Activated T-helper 17 cell treated with anti-CD3 and anti-CD28 coated beads, Interleukin-2, amount 50 U/mL, for 72 hours (primary cell): ENCODE data around the gene FBXL7. TPM values are rescaled to one million over a fixed set of nuclear protein-coding genes. Genes with fewer than 3 reads are reported as not detected.

Experiments used
- ATAC-seq: fragments of 150-1000 bp; cut with Tn5 transposase; replicated peaks from 2 replicates; pipeline ENCODE4 v1.10.0; 2021; ENCODE audit warnings: mild to moderate bottlenecking, moderate library complexity
- H3K27ac Mint-ChIP-seq: one replicate; pipeline ENCODE4 v1.8.0; 2022; ENCODE audit warnings: mixed read lengths
- H3K27me3 Mint-ChIP-seq: one replicate; pipeline ENCODE4 v1.8.0; 2022; ENCODE audit warnings: mixed read lengths
- H3K36me3 Mint-ChIP-seq: one replicate; pipeline ENCODE4 v1.8.0; 2022; ENCODE audit warnings: low read depth, mild to moderate bottlenecking, mixed read lengths
- H3K4me1 Mint-ChIP-seq: one replicate; pipeline ENCODE4 v1.8.0; 2022; ENCODE audit warnings: mixed read lengths
- H3K4me3 Mint-ChIP-seq: one replicate; pipeline ENCODE4 v1.8.0; 2022; ENCODE audit warnings: mild to moderate bottlenecking, mixed read lengths
- H3K9me3 Mint-ChIP-seq: one replicate; pipeline ENCODE4 v1.8.0; 2022; ENCODE audit warnings: mixed read lengths
- total RNA-seq, 2 donors: library from RNA; stranded (reverse); gene quantifications; one replicate each; pipeline ENCODE4 v1.2.3, GENCODE V29; 2022

FBXL7 gene
- total RNA-seq, 2 donors from 2014 or later: not detected

- Mint-ChIP-seq H3K36me3 (no peaks in the 10 kb centered on the region), H3K4me1 (no peaks in the 10 kb centered on the region), H3K4me3 (no peak overlapping the region), H3K27ac (no peak overlapping the region), H3K27me3 (no peaks in the 10 kb centered on the region), H3K9me3 (peaks cover 5% of the 10 kb centered on the region)
- no peak for ATAC-seq
These were observed 145.6 kb downstream of the FBXL7 start for GRCh38 chr5:15645381-15646160.

GRCh38 chr5:15646371-15646770 lies 146.4 kb downstream of the FBXL7 start:
- Mint-ChIP-seq H3K27me3 (no peaks in the 10 kb centered on the region), H3K4me3 (no peak overlapping the region), H3K4me1 (no peaks in the 10 kb centered on the region), H3K9me3 (peaks cover 5% of the 10 kb centered on the region), H3K36me3 (no peaks in the 10 kb centered on the region), H3K27ac (no peak overlapping the region)
- no peak for ATAC-seq

GRCh38 chr5:15647251-15647650 lies 147.3 kb downstream of the FBXL7 start:
- Mint-ChIP-seq H3K27me3 (no peaks in the 10 kb centered on the region), H3K9me3 (peaks cover 5% of the 10 kb centered on the region), H3K27ac (no peak overlapping the region), H3K4me1 (no peaks in the 10 kb centered on the region), H3K36me3 (no peaks in the 10 kb centered on the region), H3K4me3 (no peak overlapping the region)
- no peak for ATAC-seq

- Mint-ChIP-seq H3K9me3 (peaks cover 3% of the 10 kb centered on the region), H3K36me3 (no peaks in the 10 kb centered on the region), H3K27me3 (no peaks in the 10 kb centered on the region), H3K27ac (no peak overlapping the region), H3K4me1 (no peaks in the 10 kb centered on the region), H3K4me3 (no peak overlapping the region)
- ATAC-seq: no peak
These were observed 150.3 kb downstream of the FBXL7 start for GRCh38 chr5:15650266-15650665.

GRCh38 chr5:15654779-15655178 lies 154.8 kb downstream of the FBXL7 start:
- H3K4me1 Mint-ChIP-seq: no peaks in the 10 kb centered on the region
- H3K36me3 Mint-ChIP-seq: no peaks in the 10 kb centered on the region
- ATAC-seq: no peak
- no peak overlapping the region for H3K27ac Mint-ChIP-seq
- no peak overlapping the region for H3K4me3 Mint-ChIP-seq
- H3K9me3 Mint-ChIP-seq: peaks cover 4% of the 10 kb centered on the region
- no peaks in the 10 kb centered on the region for H3K27me3 Mint-ChIP-seq

- peaks cover 6% of the 10 kb centered on the region for H3K9me3 Mint-ChIP-seq
- no peak for ATAC-seq
- H3K27me3 Mint-ChIP-seq: no peaks in the 10 kb centered on the region
- H3K27ac Mint-ChIP-seq: no peak overlapping the region
- H3K4me1 Mint-ChIP-seq: no peaks in the 10 kb centered on the region
- no peaks in the 10 kb centered on the region for H3K36me3 Mint-ChIP-seq
- H3K4me3 Mint-ChIP-seq: no peak overlapping the region
These were observed 155.7 kb downstream of the FBXL7 start for GRCh38 chr5:15655683-15656082.

GRCh38 chr5:15664961-15665360 lies 165.0 kb downstream of the FBXL7 start:
- Mint-ChIP-seq H3K27ac (no peak overlapping the region), H3K36me3 (no peaks in the 10 kb centered on the region), H3K4me1 (no peaks in the 10 kb centered on the region), H3K27me3 (no peaks in the 10 kb centered on the region), H3K9me3 (peaks cover 26% of the 10 kb centered on the region), H3K4me3 (no peak overlapping the region)
- no peak for ATAC-seq

- Mint-ChIP-seq H3K9me3 (peaks cover 13% of the 10 kb centered on the region), H3K4me1 (no peaks in the 10 kb centered on the region), H3K27me3 (no peaks in the 10 kb centered on the region), H3K27ac (no peak overlapping the region), H3K36me3 (no peaks in the 10 kb centered on the region), H3K4me3 (no peak overlapping the region)
- ATAC-seq: no peak
These were observed 169.8 kb downstream of the FBXL7 start for GRCh38 chr5:15669826-15670225.

- H3K4me3 Mint-ChIP-seq: no peak overlapping the region
- H3K27ac Mint-ChIP-seq: no peak overlapping the region
- ATAC-seq: no peak
- H3K4me1 Mint-ChIP-seq: no peaks in the 10 kb centered on the region
- no peaks in the 10 kb centered on the region for H3K27me3 Mint-ChIP-seq
- H3K36me3 Mint-ChIP-seq: no peaks in the 10 kb centered on the region
- H3K9me3 Mint-ChIP-seq: peaks cover 8% of the 10 kb centered on the region
These were observed 174.7 kb downstream of the FBXL7 start for GRCh38 chr5:15674716-15675115.

GRCh38 chr5:15676591-15676990 lies 176.6 kb downstream of the FBXL7 start:
- no peaks in the 10 kb centered on the region for H3K27me3 Mint-ChIP-seq
- H3K36me3 Mint-ChIP-seq: no peaks in the 10 kb centered on the region
- H3K4me3 Mint-ChIP-seq: no peak overlapping the region
- H3K9me3 Mint-ChIP-seq: peaks cover 3% of the 10 kb centered on the region
- no peak for ATAC-seq
- H3K4me1 Mint-ChIP-seq: no peaks in the 10 kb centered on the region
- H3K27ac Mint-ChIP-seq: no peak overlapping the region

- Mint-ChIP-seq H3K9me3 (peaks cover 3% of the 10 kb centered on the region), H3K27me3 (no peaks in the 10 kb centered on the region), H3K4me1 (no peaks in the 10 kb centered on the region), H3K4me3 (no peak overlapping the region), H3K36me3 (no peaks in the 10 kb centered on the region), H3K27ac (no peak overlapping the region)
- no peak for ATAC-seq
These were observed 179.2 kb downstream of the FBXL7 start for GRCh38 chr5:15679161-15679560.

GRCh38 chr5:15680455-15680854 lies 180.5 kb downstream of the FBXL7 start:
- Mint-ChIP-seq H3K36me3 (no peaks in the 10 kb centered on the region), H3K27me3 (no peaks in the 10 kb centered on the region), H3K4me3 (no peak overlapping the region), H3K4me1 (no peaks in the 10 kb centered on the region), H3K27ac (no peak overlapping the region), H3K9me3 (peaks cover 3% of the 10 kb centered on the region)
- ATAC-seq: no peak

- ATAC-seq: no peak
- peaks cover 2% of the 10 kb centered on the region for H3K9me3 Mint-ChIP-seq
These were observed 182.1 kb downstream of the FBXL7 start for GRCh38 chr5:15682122-15682521.

GRCh38 chr5:15682566-15682965 lies 182.6 kb downstream of the FBXL7 start:
- Mint-ChIP-seq H3K27me3 (no peaks in the 10 kb centered on the region), H3K9me3 (no peaks in the 10 kb centered on the region), H3K36me3 (no peaks in the 10 kb centered on the region), H3K4me3 (no peak overlapping the region), H3K4me1 (no peaks in the 10 kb centered on the region), H3K27ac (no peak overlapping the region)
- ATAC-seq: no peak

More at GRCh38 chr5:15682122-15682521, 182.1 kb downstream of the FBXL7 start:
- no peak overlapping the region for H3K27ac Mint-ChIP-seq
- no peaks in the 10 kb centered on the region for H3K4me1 Mint-ChIP-seq
- H3K4me3 Mint-ChIP-seq: no peak overlapping the region
- H3K27me3 Mint-ChIP-seq: no peaks in the 10 kb centered on the region
- H3K36me3 Mint-ChIP-seq: no peaks in the 10 kb centered on the region

- no peak for ATAC-seq
- Mint-ChIP-seq H3K9me3 (no peaks in the 10 kb centered on the region), H3K27ac (no peak overlapping the region), H3K4me3 (no peak overlapping the region), H3K27me3 (no peaks in the 10 kb centered on the region), H3K4me1 (no peaks in the 10 kb centered on the region), H3K36me3 (no peaks in the 10 kb centered on the region)
These were observed 183.4 kb downstream of the FBXL7 start for GRCh38 chr5:15683332-15683731.

GRCh38 chr5:15687401-15687800 lies 187.4 kb downstream of the FBXL7 start:
- Mint-ChIP-seq H3K36me3 (no peaks in the 10 kb centered on the region), H3K4me1 (no peaks in the 10 kb centered on the region), H3K9me3 (no peaks in the 10 kb centered on the region), H3K4me3 (no peak overlapping the region), H3K27me3 (no peaks in the 10 kb centered on the region), H3K27ac (no peak overlapping the region)
- no peak for ATAC-seq
